GM12891 (cell line): ENCODE data around the gene SDF4.

Experiments
- PAX5 ChIP-seq: IDR thresholded peaks from 2 replicates; pipeline ENCODE4 v1.6.1; 2011; ENCODE audit warnings: low read length, moderate library complexity, mild to moderate bottlenecking; ENCODE audit not compliant: insufficient read depth, severe bottlenecking
- POLR2A ChIP-seq: IDR thresholded peaks from 2 replicates; pipeline ENCODE4 v1.6.1; 2011; ENCODE audit warnings: low read depth, low read length, control low read depth

DNA sequence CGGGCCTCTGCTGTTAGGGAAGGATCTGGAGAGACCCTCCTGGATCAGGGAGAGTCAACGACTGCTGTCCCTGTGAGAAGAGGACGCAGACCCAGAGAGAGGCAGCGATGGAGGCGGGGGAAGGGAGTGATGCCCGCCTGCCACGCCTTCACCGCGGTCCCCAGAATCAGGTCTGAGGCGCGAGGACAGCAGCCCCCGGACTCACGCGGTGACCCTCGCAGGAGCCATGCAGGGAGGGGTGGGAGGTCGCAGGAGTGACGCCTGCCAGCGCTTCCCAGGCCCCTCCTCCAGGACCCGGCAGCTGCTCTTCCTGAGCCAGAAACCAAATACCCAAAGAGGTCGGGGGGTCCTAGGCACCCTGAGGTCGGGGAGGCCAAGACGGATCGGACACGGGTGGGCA is 11.6 kb downstream of the SDF4 start:
- no peak for TF ChIP-seq POLR2A
- TF ChIP-seq PAX5 = no peak
